HEK293T (cell line): ENCODE results near the gene VOPP1.

Source experiments
- ARNT ChIP-seq: fragments of 450-650 bp; IDR thresholded peaks from 2 replicates; pipeline ENCODE4 v1.6.1; 2017; ENCODE audit warnings: mild to moderate bottlenecking
- BHLHE40 ChIP-seq: fragments of 450-650 bp; IDR thresholded peaks from 2 replicates; pipeline ENCODE4 v1.6.1; 2016; ENCODE audit warnings: mild to moderate bottlenecking, moderate library complexity, borderline replicate concordance
- ELF4 ChIP-seq: fragments of 450-650 bp; IDR thresholded peaks from 2 replicates; pipeline ENCODE4 v1.6.1; 2017; ENCODE audit warnings: antibody characterized with exemption
- FOXA1 ChIP-seq: fragments of 450-650 bp; IDR thresholded peaks from 2 replicates; pipeline ENCODE4 v1.6.1; 2016; ENCODE audit warnings: mild to moderate bottlenecking
- FOXK2 ChIP-seq: fragments of 450-650 bp; IDR thresholded peaks from 2 replicates; pipeline ENCODE4 v1.6.1; 2016; ENCODE audit warnings: mild to moderate bottlenecking
- FOXM1 ChIP-seq: fragments of 450-650 bp; IDR thresholded peaks from 2 replicates; pipeline ENCODE4 v1.6.1; 2017; ENCODE audit warnings: mild to moderate bottlenecking, borderline replicate concordance
- LEF1 ChIP-seq: fragments of 450-650 bp; IDR thresholded peaks from 2 replicates; pipeline ENCODE4 v1.6.1; 2017; ENCODE audit warnings: mild to moderate bottlenecking, borderline replicate concordance
- SP1 ChIP-seq: fragments of 450-650 bp; IDR thresholded peaks from 2 replicates; pipeline ENCODE4 v1.6.1; 2017
- SUZ12 ChIP-seq: fragments of 450-650 bp; IDR thresholded peaks from 2 replicates; pipeline ENCODE4 v1.6.1; 2016; ENCODE audit warnings: mild to moderate bottlenecking
- TARDBP ChIP-seq: fragments of 450-650 bp; IDR thresholded peaks from 2 replicates; pipeline ENCODE4 v1.6.1; 2016

GRCh38 chr7:55468495-55468894, 103.8 kb downstream of the VOPP1 start:
- TF ChIP-seq FOXA1 (no peak), FOXM1 (no peak), SUZ12 (no peak), ARNT (no peak), FOXK2 (no peak), TARDBP (no peak), SP1 (no peak), ELF4 (no peak), BHLHE40 (no peak), LEF1 (no peak)
